Measurements from ENCODE around the gene VRK3.
"Not testable (repeated sequence)": the region's sequence is repeated elsewhere in the genome, so short reads cannot be mapped to it uniquely, and the experiment has no call there.

VRK3 gene

GRCh38 chr19:49957262-49957915 is 67.8 kb downstream of the VRK3 start:
- DNase-seq (ENCODE audit: low read depth, low spot score): no peak

DNA sequence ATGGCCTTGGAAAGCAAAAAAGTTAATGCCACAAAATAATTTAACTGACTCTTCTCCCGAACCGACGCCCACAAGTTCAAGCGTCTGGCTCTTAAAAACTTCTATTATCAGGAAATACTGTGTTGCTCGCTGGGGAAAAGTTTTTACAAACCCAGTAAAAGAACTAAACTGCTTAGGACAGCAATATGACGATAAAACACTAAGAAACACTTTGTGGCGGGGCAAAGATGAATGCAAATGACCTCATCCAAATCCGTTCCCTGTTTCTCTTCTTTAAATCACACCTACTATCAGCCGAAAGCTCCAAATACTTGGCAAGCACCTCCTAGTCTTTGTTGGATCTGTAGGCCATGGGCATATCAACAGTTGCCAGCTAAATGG is 69.1 kb downstream of the VRK3 start:
- no peak for DNase-seq (ENCODE audit: low read depth, low spot score)

- no peak for DNase-seq (ENCODE audit: low read depth, low spot score)
Measured at GRCh38 chr19:49954933-49955332, 70.2 kb downstream of the VRK3 start.

DNA sequence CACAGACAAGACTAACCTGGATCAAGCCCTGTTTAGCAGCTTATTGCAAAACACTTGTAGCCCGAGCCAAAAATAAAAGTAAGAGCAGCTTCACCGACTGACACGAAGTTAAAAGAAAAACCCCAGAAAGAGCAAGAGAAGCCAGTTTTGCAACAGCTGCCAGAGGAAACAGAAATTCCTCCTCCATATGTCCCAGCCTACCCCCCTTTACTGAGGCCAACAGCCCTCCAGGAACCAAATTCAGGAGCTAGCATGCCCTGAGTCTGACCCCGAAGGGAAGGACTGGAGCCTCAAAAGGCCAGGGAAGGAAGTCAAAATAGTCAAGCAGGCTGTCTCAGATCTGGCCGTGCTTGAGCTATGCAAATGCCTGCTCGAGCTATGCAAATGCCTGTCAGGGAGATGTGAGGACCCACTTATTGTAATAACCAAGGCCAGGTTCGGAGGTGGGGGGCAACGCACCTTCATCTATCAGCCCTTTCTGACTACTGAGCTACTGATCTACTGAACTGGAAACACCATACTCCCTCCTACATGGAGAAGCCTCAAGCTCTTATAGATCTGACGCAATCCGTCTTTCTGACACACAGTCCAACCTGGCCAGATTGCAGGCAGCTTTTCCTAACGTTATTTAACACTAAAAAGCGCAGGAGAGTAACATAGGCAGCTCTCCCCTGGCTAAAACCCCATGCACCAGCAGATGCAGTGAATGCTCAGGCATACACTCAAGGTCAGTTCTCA is 70.9 kb downstream of the VRK3 start:
- DNase-seq (ENCODE audit: low read depth, low spot score): no peak

GRCh38 chr19:49953416-49953815 is 71.8 kb downstream of the VRK3 start:
- DNase-seq (ENCODE audit: low read depth, low spot score): no peak

- no peak for DNase-seq (ENCODE audit: low read depth, low spot score)
Measured at GRCh38 chr19:49952906-49953305, 72.3 kb downstream of the VRK3 start.

- no peak for DNase-seq (ENCODE audit: low read depth, low spot score)
Measured at GRCh38 chr19:49952479-49952836, 72.7 kb downstream of the VRK3 start.

- DNase-seq (ENCODE audit: low read depth, low spot score): no peak
Measured at GRCh38 chr19:49951806-49952478, 73.2 kb downstream of the VRK3 start.

DNA sequence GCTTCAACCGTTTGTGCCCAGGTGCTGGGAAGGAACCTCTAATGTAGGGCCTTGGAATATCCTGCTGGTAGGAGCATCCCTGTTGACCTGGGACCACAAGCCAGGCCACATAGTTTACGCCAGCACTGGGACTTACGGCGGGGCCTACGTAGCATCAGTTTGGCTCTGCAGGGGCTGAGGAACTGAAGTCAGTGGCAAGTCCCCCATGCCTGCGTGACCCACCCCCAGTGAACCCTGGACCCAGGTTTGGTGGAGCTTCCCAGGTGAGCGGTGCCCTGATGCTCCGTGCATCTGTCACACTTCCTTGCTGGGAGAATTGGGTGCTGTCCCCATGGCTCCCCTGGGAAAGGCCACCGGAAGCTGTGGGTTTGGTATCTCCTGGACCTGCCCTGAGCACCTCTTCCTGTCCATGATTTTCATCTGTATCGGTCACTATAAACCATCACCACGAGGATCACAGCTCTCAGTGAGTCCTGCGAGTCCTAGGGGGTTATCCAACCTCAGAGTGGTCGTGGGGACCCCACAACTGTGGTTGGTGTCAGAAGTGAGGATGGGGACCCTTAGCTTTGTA is 74.1 kb downstream of the VRK3 start:
- no peak for DNase-seq (ENCODE audit: low read depth, low spot score)

DNA sequence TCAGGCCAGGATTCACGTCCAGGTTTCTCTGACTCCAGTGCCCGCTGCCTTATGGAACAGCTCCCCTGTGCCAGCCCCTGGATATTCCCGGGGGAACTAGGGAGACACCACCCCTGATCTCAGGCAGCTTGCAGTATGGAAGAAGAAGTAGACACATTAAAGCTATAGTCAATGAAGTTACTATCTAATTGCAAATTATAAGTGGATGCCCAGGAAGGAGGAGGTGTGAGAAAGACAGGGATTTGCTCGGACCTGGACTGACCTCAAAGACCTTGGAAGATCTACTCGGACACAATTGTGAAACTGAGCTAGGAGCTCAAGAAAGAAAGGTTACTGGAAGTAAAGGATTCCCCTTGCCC is 74.6 kb downstream of the VRK3 start:
- DNase-seq (ENCODE audit: low read depth, low spot score): no peak

- no peak for DNase-seq (ENCODE audit: low read depth, low spot score)
Measured at GRCh38 chr19:49949742-49950589, 75.2 kb downstream of the VRK3 start.

DNA sequence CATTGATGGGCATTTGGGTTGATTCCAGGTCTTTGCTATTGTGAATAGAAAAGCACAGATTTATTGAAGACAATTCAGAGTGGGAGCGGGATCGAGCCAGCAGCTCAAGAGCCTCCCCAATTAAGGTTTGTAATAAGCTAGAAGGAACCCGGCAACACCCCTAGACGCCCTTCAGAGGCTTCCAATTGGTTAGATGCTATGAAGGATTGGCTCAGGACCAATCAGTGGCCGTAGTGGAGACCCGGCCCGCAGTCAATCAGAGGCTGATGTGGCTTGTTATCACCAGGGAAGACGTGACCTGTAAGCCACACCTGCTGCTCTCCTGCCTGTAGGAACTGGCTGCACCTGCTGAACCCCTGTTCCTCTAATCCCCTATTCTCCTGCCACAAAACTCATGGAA is 78.8 kb downstream of the VRK3 start:
- DNase-seq (ENCODE audit: low read depth, low spot score): no peak

DNA sequence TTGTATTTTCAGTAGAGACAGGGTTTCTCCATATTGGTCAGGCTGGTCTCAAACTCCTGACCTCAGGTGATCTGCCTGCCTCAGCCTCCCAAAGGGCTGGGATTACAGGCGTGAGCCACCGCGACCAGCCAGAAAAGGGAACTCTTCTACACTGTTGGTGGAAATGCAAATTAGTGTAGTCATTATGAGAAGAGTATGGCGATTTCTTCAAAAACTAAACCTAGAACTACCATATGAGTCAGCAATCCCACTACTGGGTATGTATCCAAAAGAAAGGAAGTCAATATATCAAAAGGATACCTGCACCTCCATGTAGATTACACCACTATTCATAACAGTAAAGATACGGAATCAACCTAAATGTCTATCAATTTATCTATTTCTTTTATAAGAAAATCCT is 80.6 kb downstream of the VRK3 start:
- not testable (repeated sequence) for DNase-seq (ENCODE audit: low read depth, low spot score)

- DNase-seq (ENCODE audit: low read depth, low spot score): no peak
Measured at GRCh38 chr19:49940482-49940791, 84.7 kb downstream of the VRK3 start.

DNA sequence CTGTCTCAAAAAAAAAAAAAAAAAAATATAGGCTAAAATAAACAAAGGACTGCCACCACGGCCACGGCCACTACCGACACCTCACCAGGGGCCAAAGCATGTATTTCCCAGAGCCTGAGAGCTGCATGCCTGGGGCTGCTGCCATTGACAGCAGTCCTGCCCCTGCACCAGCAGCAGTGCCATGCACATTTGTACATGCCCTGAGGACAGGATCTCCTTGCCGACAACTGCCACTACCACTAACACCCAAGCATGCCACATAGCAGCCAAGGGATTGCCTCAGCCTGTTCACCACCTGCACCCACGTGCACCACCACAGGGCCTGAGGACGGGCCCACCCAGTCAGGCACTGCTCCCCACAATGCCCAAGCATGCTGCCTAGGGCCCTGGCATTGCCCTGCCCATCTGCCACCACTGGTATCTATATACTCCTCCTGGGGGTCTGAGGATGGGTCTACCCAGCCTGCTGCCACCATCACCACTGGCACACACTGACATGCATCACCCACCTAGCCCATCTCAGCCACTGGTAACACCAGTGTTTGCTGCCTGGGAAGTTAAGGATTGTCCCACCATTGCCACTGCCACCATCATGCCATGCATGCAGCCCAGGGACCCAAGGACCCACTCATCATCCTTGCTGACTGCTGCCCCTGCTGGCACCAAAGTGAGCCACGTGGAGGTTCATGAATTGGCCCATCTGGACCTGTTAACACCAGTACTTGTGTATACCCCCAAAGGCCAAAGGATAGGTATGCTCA is 85.3 kb downstream of the VRK3 start:
- no peak for DNase-seq (ENCODE audit: low read depth, low spot score)

DNA sequence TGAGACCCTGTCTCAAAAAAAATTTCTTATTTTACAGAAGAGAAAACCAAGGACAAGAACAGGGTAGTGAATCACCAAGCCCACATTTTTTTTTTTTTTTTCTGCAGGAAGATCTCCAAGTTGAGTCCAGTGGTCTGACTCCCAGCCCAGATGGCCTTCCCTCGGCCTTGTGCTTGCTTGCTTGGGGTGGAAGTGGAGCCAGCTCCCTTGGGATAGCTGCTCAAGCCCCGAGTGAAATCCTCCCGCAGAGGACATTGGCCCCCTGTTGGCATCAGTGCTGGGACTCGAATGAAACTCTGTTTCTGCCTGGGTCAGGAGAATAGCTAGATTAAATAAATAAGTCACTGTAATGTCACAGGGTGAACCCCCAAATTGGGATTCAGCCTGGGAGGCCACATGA is 86.5 kb downstream of the VRK3 start:
- DNase-seq (ENCODE audit: low read depth, low spot score): no peak

- peak; percentile 87 for DNase-seq (ENCODE audit: low read depth, low spot score)
Measured at GRCh38 chr19:49937750-49938381, 87.3 kb downstream of the VRK3 start.

- no peak for DNase-seq (ENCODE audit: low read depth, low spot score)
Measured at GRCh38 chr19:49936549-49936948, 88.6 kb downstream of the VRK3 start.

GRCh38 chr19:49933643-49934042 is 91.5 kb downstream of the VRK3 start:
- DNase-seq (ENCODE audit: low read depth, low spot score): no peak

- DNase-seq (ENCODE audit: low read depth, low spot score): no peak
Measured at GRCh38 chr19:49932731-49933131, 92.4 kb downstream of the VRK3 start.

GRCh38 chr19:49932041-49932451 is 93.1 kb downstream of the VRK3 start:
- no peak for DNase-seq (ENCODE audit: low read depth, low spot score)
